HepG2 (cell line): Measurements from ENCODE around the gene SLX9. TPM values are rescaled to one million over a fixed set of nuclear protein-coding genes. Genes with fewer than 3 reads are reported as not detected.

Experiments
- ATRX ChIP-seq: sonication (generic); formaldehyde crosslinking; IDR thresholded peaks from 2 replicates; pipeline ENCODE4 v1.4.0; 2020; ENCODE audit warnings: missing genetic modification reagents, borderline replicate concordance
- HIC2 ChIP-seq: sonication (generic); formaldehyde crosslinking; IDR thresholded peaks from 2 replicates; pipeline ENCODE4 v1.9.0; 2022; ENCODE audit warnings: low read depth, missing genetic modification reagents
- HMG20B ChIP-seq: conservative IDR thresholded peaks from 2 replicates; pipeline ENCODE4 v1.6.1; 2016; ENCODE audit warnings: missing genetic modification reagents, missing compliant biosample characterization
- HNRNPUL1 ChIP-seq: fragments of 200-400 bp; formaldehyde crosslinking; IDR thresholded peaks from 2 replicates; pipeline ENCODE4 v1.6.1; 2017; ENCODE audit warnings: low read depth, mild to moderate bottlenecking, low read length, moderate library complexity
- KAT8 ChIP-seq: IDR thresholded peaks from 2 replicates; pipeline ENCODE4 v1.6.1; 2016; ENCODE audit warnings: missing genetic modification reagents, missing compliant biosample characterization
- KDM4B ChIP-seq: sonication (generic); formaldehyde crosslinking; IDR thresholded peaks from 2 replicates; pipeline ENCODE4 v1.4.0; 2020; ENCODE audit warnings: missing genetic modification reagents
- MAZ ChIP-seq, 2 experiments: sonication (generic) in 1 of 2; formaldehyde crosslinking in 1 of 2; IDR thresholded peaks; 2 replicates each; pipeline versions ENCODE4 v1.5.0 to v1.6.1; 2012 to 2020; ENCODE audit warnings: low read depth in 2 of 2, mild to moderate bottlenecking in 2 of 2, borderline replicate concordance in 1 of 2, improper control_type of control experiment in 1 of 2, low read length in 1 of 2, missing genetic modification reagents in 1 of 2, moderate library complexity in 1 of 2
- MLXIP ChIP-seq: sonication (generic); formaldehyde crosslinking; IDR thresholded peaks from 2 replicates; pipeline ENCODE4 v1.9.0; 2021; ENCODE audit warnings: missing genetic modification reagents, borderline replicate concordance
- SRF ChIP-seq: IDR thresholded peaks from 2 replicates; pipeline ENCODE4 v1.6.1; 2011; ENCODE audit warnings: mild to moderate bottlenecking, low read depth, low read length, moderate library complexity
- TEAD2 ChIP-seq: sonication (generic); formaldehyde crosslinking; IDR thresholded peaks from 2 replicates; pipeline ENCODE4 v1.9.0; 2021; ENCODE audit warnings: missing genetic modification reagents
- ZBTB1 ChIP-seq: sonication (generic); formaldehyde crosslinking; IDR thresholded peaks from 2 replicates; pipeline ENCODE4 v1.4.0; 2020; ENCODE audit warnings: missing genetic modification reagents, borderline replicate concordance
- ZNF230 ChIP-seq: sonication (generic); formaldehyde crosslinking; IDR thresholded peaks from 2 replicates; pipeline ENCODE4 v1.4.0; 2020; ENCODE audit warnings: mild to moderate bottlenecking, missing genetic modification reagents
- ZNF589 ChIP-seq: sonication (generic); formaldehyde crosslinking; conservative IDR thresholded peaks from 2 replicates; pipeline ENCODE4 v1.8.0; 2022; ENCODE audit warnings: mild to moderate bottlenecking, moderate library complexity, missing genetic modification reagents
- ZNF780A ChIP-seq: sonication (generic); formaldehyde crosslinking; IDR thresholded peaks from 2 replicates; pipeline ENCODE4 v1.8.0; 2022; ENCODE audit warnings: mild to moderate bottlenecking, missing genetic modification reagents, moderate library complexity
- polyA plus RNA-seq, 8 experiments: library from polyadenylated mRNA; depleted of rRNA in 3 of 8; stranded (reverse) in 7 of 8; unstranded in 1 of 8; fragments of >200 nt; fragmentation: Illumina TruSeq in 4 of 8; extraction: Trizol in 4 of 8; gene quantifications; 2 replicates each; pipeline versions ENCODE4 v1.2.1 to v1.2.3, GENCODE V29; 2011 to 2016; ENCODE audit warnings: low read depth in 4 of 8, missing spikeins in 1 of 8, mixed read lengths in 1 of 8; ENCODE audit not compliant: insufficient read depth in 1 of 8
- total RNA-seq, 5 experiments: library from RNA; depleted of rRNA; stranded (reverse); fragments of >200 nt; fragmentation: Illumina TruSeq; extraction: Trizol; gene quantifications; 2 replicates each; pipeline ENCODE4 v1.2.3, GENCODE V29; 2016; ENCODE audit warnings: low read depth in 1 of 5

SLX9 gene
- total and polyA plus RNA-seq, 2 of the 13 experiments (the other 11 are each of a cell fraction or from before 2014, with no cell fraction given) = 21.0 to 47.1 TPM

DNA sequence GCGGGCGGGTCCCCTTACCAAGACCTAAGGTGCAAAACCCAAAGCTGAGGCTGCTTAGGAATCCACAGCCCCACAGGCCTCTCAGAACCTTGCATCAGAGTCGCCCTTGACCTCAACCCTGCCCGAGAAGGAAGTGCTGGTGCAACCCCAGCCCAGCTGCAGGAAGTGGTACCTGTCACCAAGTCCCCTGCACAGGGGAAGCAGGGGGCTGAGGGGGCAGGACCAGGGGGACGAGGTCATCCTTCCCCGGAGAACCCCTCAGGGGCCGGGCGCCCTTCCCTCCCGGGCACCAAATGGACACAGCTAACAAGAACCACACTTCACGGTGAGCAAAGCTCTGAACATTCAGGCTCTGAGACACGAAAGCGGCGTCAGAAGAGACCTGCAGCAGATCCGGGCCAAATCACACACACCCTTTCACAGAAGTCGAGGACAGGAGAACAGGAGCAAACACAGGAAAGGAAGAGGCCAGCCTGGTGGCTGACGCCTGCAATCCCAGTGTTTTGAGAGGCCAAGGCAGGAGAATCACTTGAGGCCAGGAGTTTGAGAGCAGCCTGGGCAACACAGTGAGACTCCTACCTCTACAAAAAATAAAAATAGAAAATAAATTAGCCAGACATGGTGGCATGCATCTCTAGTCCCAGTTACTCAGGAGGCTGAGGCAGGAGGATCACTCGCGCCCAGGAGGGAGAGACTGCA lies 25.5 kb upstream of the SLX9 start (continued):
- TF ChIP-seq ZNF780A (CRISPR knock-in tag) = no peak
- no peak for TF ChIP-seq TEAD2 (CRISPR knock-in tag)
- peak; percentile 53; the same call in 1 of the 2 replicates for TF ChIP-seq HMG20B (CRISPR knock-in tag)
- no peak for TF ChIP-seq MAZ (IDR thresholded peaks at IDR 0.05; ENCODE audit: borderline replicate concordance, low read depth, low read length)
- TF ChIP-seq MAZ (CRISPR knock-in tag; IDR thresholded peaks at IDR 0.05; ENCODE audit: low read depth) = peak; percentile 32; the same call in 1 of the 2 replicates
- no peak for TF ChIP-seq HNRNPUL1
- TF ChIP-seq KAT8 (CRISPR knock-in tag) = peak; percentile 66; the same call in 1 of the 2 replicates
- TF ChIP-seq ZNF230 (CRISPR knock-in tag) = no peak
- TF ChIP-seq ATRX (CRISPR knock-in tag) = no peak
- no peak for TF ChIP-seq ZNF589 (CRISPR knock-in tag)
- TF ChIP-seq KDM4B (CRISPR knock-in tag) = peak; percentile 72; the same call in 1 of the 2 replicates
- no peak for TF ChIP-seq ZBTB1 (CRISPR knock-in tag)
- no peak for TF ChIP-seq MLXIP (CRISPR knock-in tag)
- no peak for TF ChIP-seq HIC2 (CRISPR knock-in tag)
- TF ChIP-seq SRF = 0 out of 2 replicates have a peak, but pooled peaks have one; percentile 22
